NK-92 treated with Interleukin-12 subunit alpha and Interleukin-12 subunit beta, amount 100 ng/mL, for 24 hours (cell line): Measurements from ENCODE around the gene DPP6.

Experiments
- DNase-seq: peaks from one replicate; lab custom pipeline; 2025; lab: John Stamatoyannopoulos, UW

The DPP6 gene

DNA sequence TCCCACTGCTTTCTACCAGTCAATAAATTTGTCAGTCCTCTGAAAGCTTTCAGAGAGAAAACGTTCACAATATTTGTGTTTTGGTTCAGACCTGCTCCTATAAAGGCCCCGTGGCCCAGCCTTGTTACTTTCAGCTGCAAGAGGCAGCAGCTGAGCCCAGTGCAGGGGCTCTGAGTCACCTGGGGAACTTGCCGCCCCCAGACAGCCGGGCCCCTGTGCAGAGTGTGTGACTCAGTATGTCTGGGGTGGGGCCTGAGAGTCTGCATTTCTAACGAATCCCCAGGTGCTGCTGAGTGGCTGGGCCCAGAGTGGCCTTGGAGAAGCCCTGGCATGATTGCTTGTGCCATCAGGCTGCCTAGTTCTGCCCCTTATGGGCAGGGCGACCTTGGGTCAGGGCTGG is 647.2 kb downstream of the DPP6 start:
- DNase-seq = no peak

DNA sequence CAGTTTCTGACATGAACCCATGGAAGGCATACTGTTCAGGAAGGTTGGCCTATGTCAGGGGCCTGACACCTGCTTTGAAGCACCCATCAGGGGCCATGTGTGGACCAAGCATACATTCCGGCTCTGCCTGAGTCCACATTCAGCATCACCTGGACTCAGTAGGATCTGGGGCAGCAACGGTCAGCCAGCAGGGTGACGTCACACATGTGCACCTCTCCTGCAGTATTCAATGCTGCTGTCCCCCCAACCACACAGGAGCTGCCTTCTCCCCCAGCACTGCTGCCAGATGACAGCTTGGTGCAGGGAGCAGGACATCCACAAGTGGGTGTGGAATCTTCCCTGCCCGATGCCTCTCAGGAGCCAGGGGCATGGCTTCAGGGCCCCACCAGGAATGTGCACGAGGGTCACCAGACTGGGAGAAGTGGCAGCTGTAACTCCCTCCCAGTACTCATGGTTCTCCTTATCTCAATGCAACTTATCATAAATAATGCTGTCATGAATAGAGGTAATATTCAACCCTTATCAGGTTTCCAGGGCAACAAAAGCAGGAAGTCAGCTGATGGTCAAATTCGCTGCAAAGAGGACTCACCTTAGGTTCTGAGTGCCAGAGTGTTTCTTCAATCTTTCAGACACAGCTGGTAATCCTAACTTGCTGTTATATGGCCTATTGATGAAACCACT is 657.8 kb downstream of the DPP6 start:
- no peak for DNase-seq

DNA sequence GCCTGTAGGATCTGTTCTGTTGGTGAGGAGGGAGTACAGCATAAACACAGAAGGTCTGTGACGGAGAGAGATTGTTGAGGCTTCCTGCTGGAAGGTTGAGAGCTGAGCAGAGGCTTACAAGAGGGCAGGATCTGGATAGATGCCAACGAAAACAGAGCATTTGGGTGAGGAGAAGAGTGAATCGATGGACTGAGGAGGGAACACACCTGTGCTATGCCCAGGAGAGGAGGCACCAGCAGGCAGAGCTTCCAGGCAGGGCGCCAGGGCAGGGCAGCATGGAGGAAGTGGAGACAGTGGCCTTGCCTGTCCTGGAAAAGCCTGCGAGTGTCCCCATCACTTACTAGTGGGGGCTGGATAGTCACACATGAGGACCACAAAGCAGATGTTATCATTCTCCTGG is 667.8 kb downstream of the DPP6 start:
- no peak for DNase-seq

DNA sequence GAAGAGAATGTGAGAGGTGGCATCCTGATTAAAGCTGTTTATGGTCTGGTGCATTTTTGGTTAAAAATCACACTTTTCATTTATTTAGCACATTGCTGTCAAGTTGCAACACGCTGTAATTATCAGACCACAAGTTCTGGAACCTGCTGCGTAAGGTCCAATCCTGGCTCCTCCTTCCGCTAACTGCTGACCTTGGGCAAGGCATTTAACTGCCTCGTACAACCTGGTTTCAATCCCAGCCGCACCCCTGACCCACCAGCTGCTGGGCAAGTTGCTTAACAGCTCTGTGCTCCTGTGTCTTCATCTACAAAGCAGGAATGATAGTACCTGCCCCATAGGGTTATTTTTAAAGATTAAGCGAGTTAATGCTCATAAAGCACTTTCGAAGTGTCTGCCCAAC is 668.9 kb downstream of the DPP6 start:
- DNase-seq = no peak

DNA sequence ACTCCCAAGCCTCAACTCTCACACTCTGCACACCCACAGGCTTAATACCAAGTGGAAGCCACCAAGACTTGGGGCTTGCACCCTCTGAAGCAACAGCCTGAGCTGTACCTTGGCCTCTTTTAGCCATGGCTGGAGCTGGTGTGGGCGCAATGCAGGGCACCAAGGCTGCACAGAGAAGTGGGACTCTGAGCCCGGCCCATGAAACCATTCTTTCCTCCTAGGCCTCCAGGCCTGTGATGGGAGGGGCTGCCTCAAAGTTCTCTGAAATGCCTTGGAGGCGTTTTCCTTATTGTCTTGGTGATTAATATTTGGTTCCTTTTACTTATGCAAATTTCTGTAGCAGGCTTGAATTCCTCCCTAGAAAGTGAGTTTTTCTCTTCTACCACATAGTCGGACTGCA is 674.2 kb downstream of the DPP6 start:
- DNase-seq = no peak

DNA sequence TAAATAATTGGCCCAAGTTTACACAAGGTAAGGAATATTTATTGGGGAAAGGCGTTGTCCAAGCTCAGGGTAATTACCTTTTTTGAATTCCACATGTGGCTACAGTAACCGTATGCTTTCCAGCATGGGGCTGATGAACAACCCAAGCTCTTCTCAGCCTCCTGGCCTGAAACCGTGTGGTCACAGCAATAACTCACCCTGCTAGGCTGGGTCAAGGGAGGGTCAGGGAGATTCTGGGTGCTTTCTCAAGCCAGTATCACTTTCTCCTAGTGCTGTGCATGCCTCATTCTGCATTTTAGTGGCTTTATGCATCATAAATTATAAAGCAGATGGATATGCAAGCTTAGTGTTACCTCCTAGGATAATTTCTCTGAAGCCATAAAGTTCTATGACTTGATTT is 676.9 kb downstream of the DPP6 start:
- no peak for DNase-seq

DNA sequence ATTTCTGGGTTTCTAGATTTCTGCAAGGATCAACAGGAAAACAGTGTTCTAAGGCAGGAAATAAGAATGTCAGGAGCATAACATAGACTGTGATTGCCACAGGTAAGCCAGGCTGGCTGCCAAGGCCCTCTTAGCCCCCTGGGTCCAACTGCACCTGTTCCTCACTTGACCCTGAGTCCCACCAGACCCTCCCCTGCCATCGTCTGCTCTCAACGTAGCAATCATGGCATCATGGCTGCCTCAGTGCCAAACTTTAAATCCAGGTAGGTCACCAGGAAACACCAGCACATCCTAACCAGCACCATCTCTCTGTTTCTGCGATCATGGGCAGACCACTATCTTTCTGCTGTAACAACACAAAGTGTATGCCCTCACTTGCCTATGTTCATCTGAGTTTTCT is 683.6 kb downstream of the DPP6 start:
- DNase-seq = no peak

DNA sequence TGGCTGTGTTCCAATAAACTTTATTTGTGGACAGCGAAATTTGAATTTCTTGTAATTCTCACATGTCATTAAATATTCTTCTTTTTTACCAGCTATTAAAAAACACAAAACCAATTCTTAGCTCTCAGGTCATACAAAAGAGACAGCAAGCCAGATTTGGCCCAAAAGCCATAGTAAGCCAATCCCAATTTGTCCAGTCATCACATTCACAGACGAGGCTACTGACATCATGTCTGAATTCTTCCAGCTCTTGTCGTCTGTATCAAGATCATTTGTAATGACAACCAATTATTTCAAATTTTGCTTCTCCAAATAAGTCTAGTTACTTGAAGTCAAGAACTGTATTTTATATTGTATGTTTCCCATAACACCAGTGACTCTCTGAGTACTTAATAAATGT is 684.2 kb downstream of the DPP6 start:
- DNase-seq = no peak

DNA sequence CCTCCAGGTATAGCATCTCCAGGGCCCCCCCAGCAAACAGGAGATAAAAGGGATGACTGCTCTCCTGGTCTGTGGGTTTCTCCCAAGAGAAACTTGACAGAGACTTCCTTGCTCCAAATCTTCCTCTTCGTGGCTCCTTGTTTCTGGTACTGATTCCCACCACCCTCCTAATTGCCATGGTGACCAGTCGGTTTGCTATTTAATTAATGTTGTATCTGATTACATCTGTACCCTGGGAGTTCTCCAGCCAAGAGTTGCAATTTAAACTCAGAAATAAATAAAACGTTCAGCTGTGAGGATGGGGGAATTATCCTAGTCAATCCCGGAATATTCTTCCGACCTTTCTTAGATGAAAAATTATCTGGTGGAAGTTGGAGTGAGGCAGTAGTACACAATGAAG is 686.0 kb downstream of the DPP6 start:
- DNase-seq = no peak

DNA sequence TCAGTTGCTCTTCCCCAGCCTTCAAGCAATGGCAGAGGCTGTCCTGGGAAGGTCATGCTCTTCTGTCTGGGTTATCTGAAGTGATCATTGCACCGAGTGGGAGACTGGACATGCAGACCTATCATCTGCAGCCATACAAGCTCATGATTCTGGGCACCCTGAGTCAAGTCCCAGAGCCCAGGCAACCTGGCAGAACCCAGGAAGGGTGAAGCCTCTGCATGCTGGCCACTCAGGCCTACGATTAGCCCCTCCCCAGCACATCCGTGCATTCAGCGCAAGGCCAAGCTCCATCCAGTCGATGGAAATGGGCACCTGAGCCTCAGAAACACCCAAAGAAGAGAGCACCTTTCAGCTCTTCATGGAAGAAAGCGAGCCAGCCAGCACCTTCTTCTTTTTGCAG is 688.9 kb downstream of the DPP6 start:
- no peak for DNase-seq

DNA sequence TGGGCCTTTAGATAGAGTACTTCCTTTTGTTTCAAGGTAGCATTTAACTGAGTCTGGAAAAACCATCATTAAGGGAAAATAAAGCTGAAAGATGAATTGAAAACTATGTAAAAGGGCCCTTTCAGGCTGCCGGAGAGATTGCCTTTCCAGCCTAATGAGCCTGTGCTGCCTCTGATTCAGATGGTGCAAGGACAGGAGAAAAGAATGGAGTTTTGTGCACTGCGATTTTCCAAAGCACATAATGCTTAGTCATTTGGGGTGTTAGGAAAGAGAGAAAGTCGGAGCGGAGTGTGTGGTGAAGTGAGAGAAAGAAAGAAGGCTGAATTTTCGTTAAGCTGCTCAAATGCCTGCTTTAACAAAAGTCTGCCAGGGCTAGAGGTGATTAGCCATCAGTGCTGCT is 691.0 kb downstream of the DPP6 start:
- DNase-seq = no peak

DNA sequence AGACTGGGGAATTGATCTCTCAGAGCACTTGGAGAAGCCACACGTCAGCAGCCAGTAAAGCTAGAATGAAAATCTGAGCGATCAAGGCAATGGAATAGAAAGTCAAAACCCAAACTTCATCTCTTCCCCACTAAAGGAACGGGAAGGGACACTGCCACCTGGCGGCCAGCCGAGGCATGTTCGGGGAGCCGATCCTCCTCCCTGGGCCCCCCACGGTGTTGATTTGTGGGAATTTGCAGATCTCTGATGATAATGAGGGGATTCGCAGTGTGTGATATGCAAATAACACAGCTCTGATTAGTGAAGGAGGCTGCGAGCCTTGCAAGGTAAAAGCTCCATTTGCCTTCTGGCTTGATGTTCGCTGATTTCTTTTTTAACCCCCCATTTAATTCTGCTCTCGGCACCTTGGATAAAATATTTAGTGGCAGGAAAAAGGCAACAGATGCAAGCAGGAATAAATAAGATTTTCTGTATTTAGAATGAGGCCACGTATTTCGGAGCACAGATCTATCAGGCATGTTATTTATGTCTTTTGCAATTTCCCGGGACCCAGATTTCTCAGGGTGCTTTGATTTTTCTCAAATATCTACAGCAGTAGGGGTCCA is 692.2 kb downstream of the DPP6 start:
- DNase-seq = no peak

DNA sequence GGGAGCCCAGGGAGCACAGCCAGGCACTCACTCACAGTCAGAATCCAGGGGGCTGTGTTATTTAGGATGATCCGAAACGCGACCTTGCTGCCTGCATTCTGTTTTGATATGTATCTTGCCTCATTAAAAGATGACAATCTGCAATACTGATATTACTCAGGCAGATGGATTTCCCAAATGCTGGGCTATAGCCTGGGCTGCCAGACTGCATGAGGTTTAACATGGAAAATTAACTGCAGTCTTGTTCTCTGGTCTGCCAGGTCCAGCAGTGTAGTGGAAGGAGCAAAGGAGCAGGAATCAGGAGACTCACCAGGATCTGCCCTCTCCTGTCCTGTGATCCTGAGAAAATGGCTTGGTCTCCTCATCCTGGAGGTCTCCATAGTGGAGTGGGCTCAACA is 692.7 kb downstream of the DPP6 start:
- DNase-seq = no peak

DNA sequence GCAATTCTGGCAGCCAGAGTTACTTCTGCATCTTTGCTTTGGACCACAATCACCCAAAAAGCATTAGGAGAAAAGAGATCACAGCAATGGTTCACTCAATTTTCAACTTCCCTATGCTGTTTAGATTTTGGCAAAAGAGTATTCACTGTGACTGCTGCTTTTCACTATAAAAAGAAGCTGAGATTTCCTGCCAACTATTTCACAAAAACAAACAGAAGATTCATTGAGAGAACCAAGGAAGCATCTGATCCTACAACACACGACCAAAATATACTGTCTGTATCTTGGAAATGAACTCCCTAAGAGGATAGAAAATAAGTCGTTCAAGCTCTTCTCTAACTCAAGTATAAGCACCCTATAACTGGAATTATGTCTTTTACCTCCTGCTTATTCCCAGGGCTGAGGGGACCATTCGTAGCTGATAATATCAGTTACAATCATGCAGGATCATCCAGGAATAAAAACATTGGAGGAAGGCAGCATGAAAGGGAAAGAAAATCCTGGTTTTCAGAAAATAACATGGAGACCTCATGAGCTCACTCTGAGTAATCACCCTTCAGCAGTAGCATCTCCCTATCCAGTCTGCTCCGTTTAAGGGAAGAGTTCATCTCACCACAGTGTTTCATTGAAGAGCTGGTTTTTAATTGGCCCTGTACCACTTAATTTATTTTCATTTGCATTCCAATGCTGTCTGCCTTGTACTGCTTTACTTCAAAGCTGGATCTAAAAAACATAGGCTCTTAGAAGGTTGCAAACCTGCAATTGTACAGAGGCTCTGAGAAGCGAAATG is 694.6 kb downstream of the DPP6 start:
- no peak for DNase-seq

DNA sequence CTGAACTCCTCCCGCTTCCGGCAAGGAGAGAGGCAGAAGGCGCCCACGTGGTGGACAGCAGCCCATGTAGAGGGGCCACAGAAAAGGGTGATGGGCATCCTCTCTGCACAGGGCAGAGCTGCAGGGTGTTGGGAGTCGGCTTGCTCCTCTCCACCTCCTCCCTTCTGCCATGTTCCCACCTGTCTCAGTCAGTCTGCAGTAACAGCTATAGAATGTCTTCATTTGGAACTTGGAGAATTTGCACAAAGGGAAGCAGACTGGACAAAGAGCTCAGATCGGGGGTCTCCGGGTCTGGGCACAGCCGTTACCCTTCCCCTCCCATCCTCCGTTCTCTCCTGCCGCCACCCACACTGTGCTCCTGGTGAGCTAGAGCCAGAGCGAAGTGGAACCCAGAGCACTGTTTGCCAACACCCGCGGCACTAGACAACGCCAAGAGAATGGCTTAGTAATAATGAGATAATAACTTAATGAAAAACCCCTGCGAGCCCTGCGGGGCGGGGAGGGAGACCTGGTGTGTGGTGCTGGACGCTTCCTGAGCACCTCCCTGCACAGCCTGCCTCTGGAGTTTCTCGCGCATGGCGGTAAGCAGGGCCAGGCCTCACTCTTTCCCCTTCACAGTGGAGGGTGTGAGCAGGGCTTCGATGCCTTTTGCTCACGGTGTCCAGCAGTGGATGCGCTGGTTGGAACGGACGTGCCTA is 696.0 kb downstream of the DPP6 start:
- DNase-seq = no peak

DNA sequence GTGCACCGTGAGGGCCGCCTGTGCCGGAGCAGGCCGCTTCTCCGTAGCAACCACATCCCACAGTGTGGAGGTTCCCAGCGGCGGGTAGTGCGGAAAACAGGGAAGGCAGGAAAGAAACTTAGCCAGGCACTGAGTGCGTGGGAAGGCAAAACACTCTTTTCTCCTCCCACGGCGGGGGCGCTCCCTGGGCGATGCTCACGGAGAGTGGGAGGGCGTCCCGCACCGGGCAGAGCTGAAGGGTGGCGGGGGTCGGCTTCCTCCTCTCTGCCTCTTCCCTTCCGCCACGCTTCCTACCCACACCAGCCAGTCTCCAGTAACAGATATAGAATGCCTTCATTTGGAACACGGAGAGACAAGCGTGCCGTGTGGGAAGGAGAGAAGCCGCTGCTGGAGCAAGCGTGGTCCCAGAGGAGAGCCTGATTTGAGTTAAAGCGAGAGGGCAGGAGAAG is 698.2 kb downstream of the DPP6 start:
- DNase-seq = no peak

DNA sequence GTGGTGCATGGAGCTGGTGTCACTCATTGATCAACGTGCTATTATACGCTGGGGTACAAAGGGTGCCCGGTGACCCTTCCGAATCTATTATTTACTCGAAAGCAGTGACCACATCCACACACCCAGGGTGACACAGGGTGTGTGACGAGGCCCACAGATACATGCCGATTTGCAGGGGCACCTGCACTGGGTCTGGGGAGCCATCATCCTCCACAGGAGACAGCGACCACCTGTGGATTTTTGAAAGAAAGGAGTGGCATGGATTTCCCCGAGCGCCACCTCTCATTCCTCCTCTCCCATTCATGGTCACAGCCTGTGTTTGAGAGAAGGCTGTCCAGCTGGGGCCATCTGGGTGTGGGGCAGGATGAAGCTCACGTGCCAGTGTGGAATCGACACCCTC is 701.0 kb downstream of the DPP6 start:
- DNase-seq = no peak

DNA sequence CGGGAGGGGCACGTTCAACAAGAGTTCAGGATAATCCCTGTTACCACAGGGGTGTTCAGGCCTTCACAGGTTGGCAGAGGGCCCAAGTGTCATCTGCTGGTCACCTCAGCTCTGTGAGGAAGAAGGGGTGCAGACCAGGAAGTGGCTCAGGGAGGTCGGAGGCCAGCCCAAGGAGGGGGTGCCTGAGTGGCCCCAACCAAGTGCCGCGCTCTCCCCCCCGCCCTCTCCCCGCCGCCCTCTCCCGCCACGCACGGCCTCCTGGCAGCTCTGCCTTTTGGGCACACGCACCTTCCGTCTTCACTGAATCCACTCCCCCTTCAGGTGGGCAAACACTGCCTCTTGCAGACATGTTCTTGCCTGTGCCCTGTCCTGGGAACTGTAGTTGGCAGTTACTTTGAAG is 705.6 kb downstream of the DPP6 start:
- no peak for DNase-seq

DNA sequence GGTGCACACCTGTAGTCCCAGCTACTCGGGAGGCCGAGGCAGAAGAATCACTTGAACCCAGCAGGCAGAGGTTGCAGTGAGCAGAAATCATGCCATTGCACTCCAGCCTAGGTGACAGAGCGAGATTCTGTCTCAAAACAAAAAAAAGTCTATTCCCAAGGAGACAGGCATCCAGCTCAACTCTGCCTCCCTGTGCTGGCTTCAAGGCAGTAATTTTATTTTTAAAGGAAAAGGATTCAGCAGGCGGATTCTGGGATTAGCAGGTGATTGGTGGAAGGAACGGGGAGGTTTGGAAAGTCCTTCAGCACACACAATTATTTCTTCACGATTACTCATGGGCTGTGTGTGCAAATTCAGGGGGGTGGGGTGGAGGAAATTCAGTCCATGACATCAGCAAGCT is 707.8 kb downstream of the DPP6 start:
- no peak for DNase-seq

DNA sequence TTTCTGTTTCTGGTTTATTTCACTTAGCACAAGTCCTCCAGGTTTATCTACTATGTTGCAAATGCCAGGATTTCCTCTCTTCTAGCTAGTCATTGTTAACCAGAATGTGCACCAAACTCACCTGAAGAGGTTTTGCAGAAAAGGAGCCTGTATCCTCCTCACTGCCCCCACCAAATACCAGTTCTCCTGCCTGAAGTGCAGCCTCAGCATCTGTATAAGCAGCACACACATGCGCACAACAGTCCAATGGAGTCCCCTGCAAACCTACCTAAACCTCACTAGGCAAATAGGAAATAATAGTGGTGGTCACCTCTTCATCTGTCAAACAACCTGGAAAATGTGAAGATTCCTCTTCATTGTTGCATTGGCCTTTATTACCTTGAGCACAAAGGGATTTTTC is 712.9 kb downstream of the DPP6 start:
- no peak for DNase-seq

DNA sequence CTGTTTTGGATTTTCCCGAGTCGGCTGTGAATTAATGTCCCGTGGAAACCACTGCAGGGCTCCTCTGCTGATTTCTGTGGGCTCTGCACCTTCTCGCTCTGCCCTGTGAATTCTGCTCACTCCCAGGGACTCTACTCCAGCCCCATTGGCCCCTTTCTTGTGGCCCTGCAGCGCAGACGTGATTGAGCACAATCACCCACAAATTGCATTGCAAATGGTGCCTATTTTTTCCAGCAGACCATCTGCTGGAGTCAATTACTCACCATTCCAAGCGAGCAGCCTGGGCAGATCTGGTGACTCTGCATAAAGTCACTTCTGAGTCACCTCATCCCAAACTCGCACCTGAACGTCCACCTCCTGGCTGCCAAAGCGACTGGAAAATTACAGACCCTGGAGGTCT is 714.9 kb downstream of the DPP6 start:
- DNase-seq = no peak

DNA sequence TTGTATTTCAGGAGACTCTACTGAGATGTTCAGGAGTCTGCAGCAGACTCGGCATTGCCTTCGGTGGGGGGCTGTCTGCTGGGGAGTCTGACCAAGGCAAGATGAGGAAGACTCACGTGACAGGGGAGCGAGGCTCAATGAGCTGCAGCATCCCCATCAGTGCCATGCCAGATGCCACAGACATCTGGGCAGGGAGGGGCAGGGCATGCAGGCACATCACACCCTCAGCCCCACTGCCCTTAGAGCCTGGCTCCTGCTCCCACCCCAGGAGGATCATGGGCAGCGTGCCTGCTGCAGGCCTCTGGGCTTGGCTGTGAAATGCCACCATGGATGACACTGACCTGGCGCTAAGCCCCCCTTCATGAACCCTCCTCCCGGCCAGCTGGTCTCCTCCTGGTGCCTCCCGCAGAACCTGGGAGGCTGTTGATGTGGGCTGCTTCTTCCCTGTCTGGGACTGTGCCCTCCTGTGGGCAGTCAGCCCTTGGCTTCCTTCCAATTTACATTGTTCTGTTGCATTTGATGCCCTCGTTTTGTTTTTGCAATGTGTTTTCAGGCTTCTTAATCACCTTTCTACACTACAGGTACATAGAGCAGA is 715.7 kb downstream of the DPP6 start:
- no peak for DNase-seq
